MM.1S (cell line): ENCODE data around the gene COPS8.
A peak's percentile ranks its signal among the peaks of the same experiment; 100 is the strongest.

Experiments used
- DNase-seq: peaks from one replicate; pipeline ENCODE4 v3.0.0-alpha.2; 2015
- H2AFZ ChIP-seq: fragments of 300-600 bp; sonication (generic); 2 replicates; pipeline ENCODE4 v1.6.0; 2016; ENCODE audit warnings: antibody characterized with exemption, low read length
- H3F3A ChIP-seq: fragments of 300-600 bp; sonication (generic); 2 replicates; pipeline ENCODE4 v1.6.1; 2016; ENCODE audit warnings: mild to moderate bottlenecking, antibody characterized with exemption, low read length, moderate library complexity, mixed read lengths; ENCODE audit not compliant: insufficient read depth
- H3K27ac ChIP-seq: fragments of 300-600 bp; sonication (generic); 2 replicates; pipeline ENCODE4 v1.5.1; 2016; ENCODE audit warnings: mild to moderate bottlenecking, low read length
- H3K27me3 ChIP-seq: fragments of 300-600 bp; sonication (generic); replicated peaks from 2 replicates; pipeline ENCODE4 v1.6.0; 2016; ENCODE audit warnings: low read length; ENCODE audit not compliant: insufficient read depth
- H3K36me3 ChIP-seq: fragments of 300-600 bp; sonication (generic); replicated peaks from 2 replicates; pipeline ENCODE4 v1.6.1; 2016; ENCODE audit warnings: mild to moderate bottlenecking, low read length, mixed read lengths; ENCODE audit not compliant: insufficient read depth
- H3K4me1 ChIP-seq: fragments of 300-600 bp; sonication (generic); 2 replicates; pipeline ENCODE4 v1.6.1; 2016; ENCODE audit warnings: low read length, mixed read lengths
- H3K4me2 ChIP-seq: fragments of 300-600 bp; sonication (generic); 2 replicates; pipeline ENCODE4 v1.6.0; 2016; ENCODE audit warnings: low read depth, low read length
- H3K4me3 ChIP-seq: fragments of 300-600 bp; sonication (generic); 2 replicates; pipeline ENCODE4 v1.5.1; 2016; ENCODE audit warnings: low read length, mixed read lengths
- H3K79me2 ChIP-seq: fragments of 300-600 bp; sonication (generic); 2 replicates; pipeline ENCODE4 v1.6.1; 2016; ENCODE audit warnings: mixed run types, low read length, mixed read lengths
- H3K9ac ChIP-seq: fragments of 300-600 bp; sonication (generic); 2 replicates; pipeline ENCODE4 v1.6.1; 2016; ENCODE audit warnings: low read length, mixed read lengths
- H3K9me2 ChIP-seq: fragments of 300-600 bp; sonication (generic); replicated peaks from 2 replicates; pipeline ENCODE4 v1.6.1; 2016; ENCODE audit warnings: mild to moderate bottlenecking, low read length, mixed read lengths; ENCODE audit not compliant: insufficient read depth
- H3K9me3 ChIP-seq: fragments of 300-600 bp; sonication (generic); replicated peaks from 2 replicates; pipeline ENCODE4 v1.6.1; 2016; ENCODE audit warnings: mild to moderate bottlenecking, low read length, mixed read lengths; ENCODE audit not compliant: insufficient read depth
- H4K20me1 ChIP-seq: fragments of 300-600 bp; sonication (generic); 2 replicates; pipeline ENCODE4 v1.6.1; 2016; ENCODE audit warnings: mild to moderate bottlenecking, low read length, moderate library complexity, mixed read lengths; ENCODE audit not compliant: insufficient read depth
- CTCF ChIP-seq: fragments of 300-600 bp; sonication (generic); IDR thresholded peaks from 2 replicates; pipeline ENCODE4 v1.5.1; 2016; ENCODE audit warnings: antibody characterized with exemption, low read length, mixed read lengths
- EZH2 ChIP-seq: fragments of 300-600 bp; sonication (generic); optimal IDR thresholded peaks from 2 replicates; pipeline ENCODE3; 2017; ENCODE audit warnings: low read depth, mild to moderate bottlenecking, antibody characterized with exemption, low read length, mixed read lengths
- EZH2phosphoT487 ChIP-seq: fragments of 300-600 bp; sonication (generic); IDR thresholded peaks from 2 replicates; pipeline ENCODE4 v1.6.1; 2018; ENCODE audit warnings: antibody characterized with exemption, low read length

Gene COPS8

GRCh38 chr2:237085248-237086221 lies at the start of gene COPS8:
TSS of gene COPS8 (plus strand) at chr2:237085889. CDS start at chr2:237085965, 76 bp downstream.
- Histone ChIP-seq H3K9ac (peak within 1 kb of the TSS; percentile 82), H3K4me1 (no peaks in the 10 kb centered on the region), H3K9me2 (no peaks in the 10 kb centered on the region), H3K27ac (peak within 1 kb of the TSS; percentile 56; the same call in 1 of the 2 replicates), H3K4me2 (peak within 1 kb of the TSS; percentile 84), H3K36me3 (no peaks in the 10 kb centered on the region), H3K27me3 (no peaks in the 10 kb centered on the region), H3K4me3 (peak within 1 kb of the TSS; percentile 90), H2AFZ (peak within 1 kb of the TSS; percentile 85), H4K20me1 (no peaks in the 10 kb centered on the region), H3K79me2 (peaks cover 35% of the 10 kb centered on the region), H3K9me3 (no peaks in the 10 kb centered on the region), H3F3A (no peaks in the 10 kb centered on the region)
- TF ChIP-seq EZH2: no peak
- peak; percentile 12; the same call in 1 of the 2 replicates for TF ChIP-seq CTCF
- peak; percentile 94 for DNase-seq

GRCh38 chr2:237039301-237040031 lies 46.2 kb upstream of the COPS8 start:
- Histone ChIP-seq H3K9me3 (no peaks in the 10 kb centered on the region), H3K79me2 (no peaks in the 10 kb centered on the region), H3F3A (no peaks in the 10 kb centered on the region), H3K4me3 (no peak overlapping the region), H3K4me1 (no peaks in the 10 kb centered on the region), H3K36me3 (no peaks in the 10 kb centered on the region), H3K9ac (no peak overlapping the region), H3K27me3 (no peaks in the 10 kb centered on the region), H3K27ac (no peak overlapping the region), H3K9me2 (no peaks in the 10 kb centered on the region), H2AFZ (no peak overlapping the region), H3K4me2 (no peak overlapping the region), H4K20me1 (no peaks in the 10 kb centered on the region)
- no peak for TF ChIP-seq CTCF
- no peak for TF ChIP-seq EZH2phosphoT487
- no peak for TF ChIP-seq EZH2
- DNase-seq: no peak

- H3F3A ChIP-seq: no peaks in the 10 kb centered on the region
- TF ChIP-seq CTCF (no peak), EZH2 (no peak), EZH2phosphoT487 (no peak)
- no peaks in the 10 kb centered on the region for H3K4me1 ChIP-seq
- H3K4me3 ChIP-seq: no peak overlapping the region
- H3K27ac ChIP-seq: no peak overlapping the region
- no peak overlapping the region for H2AFZ ChIP-seq
- no peaks in the 10 kb centered on the region for H3K9me2 ChIP-seq
- H3K9ac ChIP-seq: no peak overlapping the region
- no peak overlapping the region for H3K4me2 ChIP-seq
- no peak for DNase-seq
- no peaks in the 10 kb centered on the region for H3K9me3 ChIP-seq
- no peaks in the 10 kb centered on the region for H3K27me3 ChIP-seq
- H3K36me3 ChIP-seq: no peaks in the 10 kb centered on the region
- H3K79me2 ChIP-seq: no peaks in the 10 kb centered on the region
- H4K20me1 ChIP-seq: no peaks in the 10 kb centered on the region
These were observed 44.5 kb upstream of the COPS8 start for GRCh38 chr2:237041231-237041630.
